ENCODE results near the gene CDS2.

CDS2 gene

GRCh38 chr20:5182615-5183254, 55.9 kb downstream of the CDS2 start:
- no peak for DNase-seq

- no peak for DNase-seq
Observed at GRCh38 chr20:5183731-5184474, 57.1 kb downstream of the CDS2 start.

GRCh38 chr20:5184684-5185083, 57.9 kb downstream of the CDS2 start:
- DNase-seq = no peak

GRCh38 chr20:5187122-5187521, 60.3 kb downstream of the CDS2 start:
- no peak for DNase-seq

- DNase-seq = no peak
Observed at GRCh38 chr20:5188736-5189135, 61.9 kb downstream of the CDS2 start.

GRCh38 chr20:5189917-5190316, 63.1 kb downstream of the CDS2 start:
- DNase-seq = no peak

- DNase-seq = no peak
Observed at GRCh38 chr20:5190444-5190843, 63.6 kb downstream of the CDS2 start.

- peak in 5 of 6 experiments; percentile 10 to 63 (median 40) for DNase-seq
Observed at GRCh38 chr20:5191829-5192569, 65.2 kb downstream of the CDS2 start.

GRCh38 chr20:5192570-5193431, 66.0 kb downstream of the CDS2 start:
- no peak for DNase-seq

GRCh38 chr20:5195655-5196054, 68.8 kb downstream of the CDS2 start:
- no peak for DNase-seq

- no peak for DNase-seq
Observed at GRCh38 chr20:5196149-5196548, 69.3 kb downstream of the CDS2 start.

GRCh38 chr20:5197270-5197827, 70.5 kb downstream of the CDS2 start:
- no peak for DNase-seq

GRCh38 chr20:5197847-5198650, 71.2 kb downstream of the CDS2 start:
- no peak for DNase-seq

- DNase-seq = no peak
Observed at GRCh38 chr20:5198651-5198924, 71.8 kb downstream of the CDS2 start.

- DNase-seq = no peak
Observed at GRCh38 chr20:5203380-5203779, 76.6 kb downstream of the CDS2 start.

- peak; percentile 18 to 61 (median 44) for DNase-seq
Observed at GRCh38 chr20:5205348-5206210, 78.8 kb downstream of the CDS2 start.

- DNase-seq = no peak
Observed at GRCh38 chr20:5207138-5207537, 80.3 kb downstream of the CDS2 start.

GRCh38 chr20:5211803-5212714, 85.3 kb downstream of the CDS2 start:
- DNase-seq = no peak

- no peak for DNase-seq
Observed at GRCh38 chr20:5212907-5213487, 86.2 kb downstream of the CDS2 start.

Measured in stimulated activated naive CD4-positive, alpha-beta T cell (primary cell).